Panc1 (cell line): Measurements from ENCODE around the gene HBP1. TPM values are rescaled to one million over a fixed set of nuclear protein-coding genes. Genes with fewer than 3 reads are reported as not detected.
"Not testable (repeated sequence)": the region's sequence is repeated elsewhere in the genome, so short reads cannot be mapped to it uniquely, and the experiment has no call there.

Source experiments
- ATAC-seq: fragments of 200-7000 bp; cut with Tn5 transposase; 2 replicates; pipeline ENCODE4 v1.9.1; 2020; ENCODE audit warnings: mild to moderate bottlenecking, moderate library complexity
- BruUV-seq: library from RNA; stranded (reverse); fragments of 400-500 nt; replicated peaks from 2 replicates; lab custom pipeline; 2021; lab: Mats Ljungman, UMichigan
- CTCF ChIA-PET: fragments of 300-600 bp; sonication (Branson Sonifier 250); formaldehyde crosslinking; loops from one replicate; lab custom pipeline; 2022; ENCODE audit warnings: antibody characterized with exemption; lab: Charles Lee
- POLR2A ChIA-PET: fragments of 300-600 bp; sonication (Branson Sonifier 250); formaldehyde crosslinking; loops from one replicate; lab custom pipeline; 2022; ENCODE audit warnings: antibody characterized with exemption; lab: Charles Lee
- DNase-seq: peaks from one replicate; pipeline ENCODE4 v3.0.0-alpha.2; 2010; ENCODE audit warnings: low read depth, low spot score
- H3K27ac ChIP-seq: 2 replicates; pipeline ENCODE4 v1.5.1; 2011; ENCODE audit warnings: mild to moderate bottlenecking, low read length, inconsistent platforms
- H3K27me3 ChIP-seq: fragments of 200-500 bp; sonication (Bioruptor generic); 2 replicates; pipeline ENCODE4 v1.6.0; 2014; ENCODE audit warnings: low read length, inconsistent platforms; ENCODE audit not compliant: control insufficient read depth, insufficient read depth
- H3K36me3 ChIP-seq: fragments of 200-500 bp; sonication (Bioruptor generic); 2 replicates; pipeline ENCODE4 v1.5.1; 2014; ENCODE audit warnings: inconsistent platforms, mild to moderate bottlenecking, low read length, moderate library complexity; ENCODE audit not compliant: control insufficient read depth, insufficient read depth
- H3K4me1 ChIP-seq: 2 replicates; pipeline ENCODE4 v1.5.1; 2011; ENCODE audit warnings: inconsistent platforms, mild to moderate bottlenecking, low read length, moderate library complexity; ENCODE audit not compliant: control insufficient read depth, insufficient read depth
- H3K4me3 ChIP-seq, 2 experiments: 2 replicates each; pipeline ENCODE4 v1.5.1; 2011 to 2012; ENCODE audit warnings: low read depth in 2 of 2, low read length in 2 of 2, mild to moderate bottlenecking in 2 of 2, inconsistent platforms in 1 of 2, moderate library complexity in 1 of 2
- H3K9me3 ChIP-seq: fragments of 200-500 bp; sonication (Bioruptor generic); 2 replicates; pipeline ENCODE4 v1.5.1; 2014; ENCODE audit warnings: low read depth, mild to moderate bottlenecking, inconsistent platforms, low read length, moderate library complexity; ENCODE audit not compliant: control insufficient read depth, insufficient read depth
- POLR2AphosphoS5 ChIP-seq: IDR thresholded peaks from 2 replicates; pipeline ENCODE4 v1.6.1; 2012; ENCODE audit warnings: mild to moderate bottlenecking, low read depth, low read length, moderate library complexity
- SIN3A ChIP-seq: IDR thresholded peaks from 2 replicates; pipeline ENCODE4 v1.6.1; 2012; ENCODE audit warnings: low read depth, mild to moderate bottlenecking, low read length, moderate library complexity, borderline replicate concordance; ENCODE audit not compliant: insufficient read depth
- TCF7L2 ChIP-seq: IDR thresholded peaks from 2 replicates; pipeline ENCODE4 v1.6.1; 2011; ENCODE audit warnings: mild to moderate bottlenecking, low read depth, low read length, inconsistent platforms
- in situ Hi-C: cut with HindIII; loops from 2 replicates; pipeline ENCODE4 v1.10.0; 2016; ENCODE audit warnings: low sequenced_read_pairs, low pct_unique_long_range_greater_than_20kb
- intact Hi-C: fragments of 100-400 bp; cut with micrococcal nuclease; formaldehyde crosslinking; loops from one replicate; pipeline ENCODE4 v1.10.0; 2022; ENCODE audit not compliant: unreplicated experiment
- total RNA-seq: library from RNA; stranded (reverse); gene quantifications from one replicate; pipeline ENCODE4 v1.2.1, GENCODE V29; 2021; ENCODE audit not compliant: unreplicated experiment
- TF ChIP-seq, protein P1 (sequence below): fragments of 450-650 bp; IDR thresholded peaks from 2 replicates; pipeline ENCODE4 v1.5.1; 2017; ENCODE audit warnings: mild to moderate bottlenecking
- TF ChIP-seq, protein P2 (sequence below), 2 experiments: IDR thresholded peaks; 2 replicates each; pipeline ENCODE4 v1.6.1; 2011 to 2012; ENCODE audit warnings: low read depth in 2 of 2, control low read depth in 1 of 2, low read length in 1 of 2, mild to moderate bottlenecking in 1 of 2, moderate library complexity in 1 of 2; ENCODE audit not compliant: insufficient read depth in 1 of 2

The HBP1 gene
- total RNA-seq, 1 experiment from 2014 or later = 28.1 TPM

DNA sequence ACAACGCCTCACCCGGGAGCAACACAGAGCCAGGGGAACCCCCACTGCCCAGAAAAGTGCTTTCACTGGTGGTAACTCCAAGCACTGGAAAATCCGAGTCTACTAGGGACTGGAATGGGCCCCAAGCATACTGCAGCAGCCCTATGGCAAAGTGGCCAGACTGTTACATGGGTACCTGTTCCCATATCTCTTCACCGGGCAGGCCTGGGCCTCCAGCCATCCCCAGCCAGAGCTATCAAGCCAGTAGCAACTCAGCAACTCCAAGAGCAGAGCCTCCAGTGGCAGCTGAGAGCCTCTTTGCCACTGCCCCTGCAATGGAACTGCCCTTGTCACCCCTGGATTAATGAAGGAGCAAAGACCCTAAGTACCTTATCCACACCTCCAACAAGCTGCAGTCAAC lies 73.5 kb downstream of the HBP1 start:
- no TSS peak for BruUV-seq
- H3K27me3 ChIP-seq = no peaks in the 10 kb centered on the region
- POLR2A ChIA-PET = no interaction called here
- H3K4me3 ChIP-seq = no peak overlapping the region
- H3K4me1 ChIP-seq = no peaks in the 10 kb centered on the region
- in situ Hi-C loops = no loop called here
- CTCF ChIA-PET = no interaction called here
- TF ChIP-seq, protein P1, sequence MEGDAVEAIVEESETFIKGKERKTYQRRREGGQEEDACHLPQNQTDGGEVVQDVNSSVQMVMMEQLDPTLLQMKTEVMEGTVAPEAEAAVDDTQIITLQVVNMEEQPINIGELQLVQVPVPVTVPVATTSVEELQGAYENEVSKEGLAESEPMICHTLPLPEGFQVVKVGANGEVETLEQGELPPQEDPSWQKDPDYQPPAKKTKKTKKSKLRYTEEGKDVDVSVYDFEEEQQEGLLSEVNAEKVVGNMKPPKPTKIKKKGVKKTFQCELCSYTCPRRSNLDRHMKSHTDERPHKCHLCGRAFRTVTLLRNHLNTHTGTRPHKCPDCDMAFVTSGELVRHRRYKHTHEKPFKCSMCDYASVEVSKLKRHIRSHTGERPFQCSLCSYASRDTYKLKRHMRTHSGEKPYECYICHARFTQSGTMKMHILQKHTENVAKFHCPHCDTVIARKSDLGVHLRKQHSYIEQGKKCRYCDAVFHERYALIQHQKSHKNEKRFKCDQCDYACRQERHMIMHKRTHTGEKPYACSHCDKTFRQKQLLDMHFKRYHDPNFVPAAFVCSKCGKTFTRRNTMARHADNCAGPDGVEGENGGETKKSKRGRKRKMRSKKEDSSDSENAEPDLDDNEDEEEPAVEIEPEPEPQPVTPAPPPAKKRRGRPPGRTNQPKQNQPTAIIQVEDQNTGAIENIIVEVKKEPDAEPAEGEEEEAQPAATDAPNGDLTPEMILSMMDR = no peak
- TF ChIP-seq SIN3A (no peak), TCF7L2 (no peak), POLR2AphosphoS5 (no peak)
- TF ChIP-seq, protein P2, sequence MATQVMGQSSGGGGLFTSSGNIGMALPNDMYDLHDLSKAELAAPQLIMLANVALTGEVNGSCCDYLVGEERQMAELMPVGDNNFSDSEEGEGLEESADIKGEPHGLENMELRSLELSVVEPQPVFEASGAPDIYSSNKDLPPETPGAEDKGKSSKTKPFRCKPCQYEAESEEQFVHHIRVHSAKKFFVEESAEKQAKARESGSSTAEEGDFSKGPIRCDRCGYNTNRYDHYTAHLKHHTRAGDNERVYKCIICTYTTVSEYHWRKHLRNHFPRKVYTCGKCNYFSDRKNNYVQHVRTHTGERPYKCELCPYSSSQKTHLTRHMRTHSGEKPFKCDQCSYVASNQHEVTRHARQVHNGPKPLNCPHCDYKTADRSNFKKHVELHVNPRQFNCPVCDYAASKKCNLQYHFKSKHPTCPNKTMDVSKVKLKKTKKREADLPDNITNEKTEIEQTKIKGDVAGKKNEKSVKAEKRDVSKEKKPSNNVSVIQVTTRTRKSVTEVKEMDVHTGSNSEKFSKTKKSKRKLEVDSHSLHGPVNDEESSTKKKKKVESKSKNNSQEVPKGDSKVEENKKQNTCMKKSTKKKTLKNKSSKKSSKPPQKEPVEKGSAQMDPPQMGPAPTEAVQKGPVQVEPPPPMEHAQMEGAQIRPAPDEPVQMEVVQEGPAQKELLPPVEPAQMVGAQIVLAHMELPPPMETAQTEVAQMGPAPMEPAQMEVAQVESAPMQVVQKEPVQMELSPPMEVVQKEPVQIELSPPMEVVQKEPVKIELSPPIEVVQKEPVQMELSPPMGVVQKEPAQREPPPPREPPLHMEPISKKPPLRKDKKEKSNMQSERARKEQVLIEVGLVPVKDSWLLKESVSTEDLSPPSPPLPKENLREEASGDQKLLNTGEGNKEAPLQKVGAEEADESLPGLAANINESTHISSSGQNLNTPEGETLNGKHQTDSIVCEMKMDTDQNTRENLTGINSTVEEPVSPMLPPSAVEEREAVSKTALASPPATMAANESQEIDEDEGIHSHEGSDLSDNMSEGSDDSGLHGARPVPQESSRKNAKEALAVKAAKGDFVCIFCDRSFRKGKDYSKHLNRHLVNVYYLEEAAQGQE (IDR thresholded peaks at IDR 0.05; ENCODE audit: insufficient read depth in 1 of 2, low read depth in 2 of 2, low read length in 1 of 2) = no peak
- ATAC-seq (no peak), DNase-seq (no peak)
- H3K9me3 ChIP-seq = no peaks in the 10 kb centered on the region
- no peak overlapping the region for H3K27ac ChIP-seq
- intact Hi-C loops = no loop called here
- H3K36me3 ChIP-seq = no peaks in the 10 kb centered on the region

DNA sequence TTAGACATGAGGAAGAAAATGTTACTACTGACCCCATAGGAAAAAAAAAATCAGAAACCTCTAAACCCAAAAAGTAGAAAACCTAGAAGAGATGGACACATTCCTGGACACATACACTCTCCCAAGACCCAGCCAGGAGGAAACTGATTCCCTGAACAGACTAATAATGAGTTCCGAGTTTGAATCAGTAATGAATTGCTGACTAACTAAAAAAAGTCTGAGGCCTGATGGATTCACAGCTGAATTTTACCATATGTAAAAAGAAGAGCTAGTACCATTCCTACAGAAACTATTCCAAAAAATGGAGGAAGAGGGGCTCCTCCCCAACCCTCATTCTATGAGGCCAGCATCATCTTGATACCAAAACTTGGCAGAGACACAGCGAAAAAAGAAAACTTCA lies 75.8 kb downstream of the HBP1 start:
- intact Hi-C loops = no loop called here
- ATAC-seq (no peak), DNase-seq (no peak)
- Histone ChIP-seq H3K4me1 (no peaks in the 10 kb centered on the region), H3K4me3 (no peak overlapping the region), H3K27me3 (no peaks in the 10 kb centered on the region), H3K27ac (no peak overlapping the region), H3K9me3 (no peaks in the 10 kb centered on the region), H3K36me3 (no peaks in the 10 kb centered on the region)
- POLR2A ChIA-PET = no interaction called here
- no TSS peak for BruUV-seq
- TF ChIP-seq, protein P2 (IDR thresholded peaks at IDR 0.05; ENCODE audit: insufficient read depth in 1 of 2, low read depth in 2 of 2, low read length in 1 of 2) = no peak
- no peak for TF ChIP-seq SIN3A
- TF ChIP-seq POLR2AphosphoS5 = no peak
- no peak for TF ChIP-seq TCF7L2
- TF ChIP-seq, protein P1 = no peak
- in situ Hi-C loops = no loop called here
- CTCF ChIA-PET = no interaction called here

DNA sequence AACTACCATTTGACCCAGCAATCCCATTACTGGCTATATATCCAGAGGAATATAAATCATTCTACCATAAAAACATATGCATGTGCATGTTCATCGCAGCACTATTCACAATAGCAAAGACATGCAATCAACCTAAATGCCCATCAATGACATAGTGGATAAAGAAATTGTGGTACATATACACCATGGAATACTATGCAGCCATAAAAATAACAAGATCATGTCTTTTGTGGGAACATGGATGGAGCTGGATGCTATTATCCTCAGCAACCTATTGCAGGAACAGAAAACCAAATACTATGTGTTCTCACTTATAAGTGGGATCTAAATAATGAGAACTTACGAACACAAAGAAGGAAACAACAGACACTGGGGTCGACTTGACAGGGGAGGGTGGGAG lies 78.0 kb downstream of the HBP1 start:
- in situ Hi-C loops, H3K4me3 ChIP-seq, intact Hi-C loops, H3K27me3 ChIP-seq, ATAC-seq, H3K27ac ChIP-seq, BruUV-seq, CTCF ChIA-PET, DNase-seq, H3K36me3 ChIP-seq, POLR2A ChIA-PET, H3K9me3 ChIP-seq, H3K4me1 ChIP-seq: not testable (repeated sequence)
